DND-41 (cell line): Measurements from ENCODE around the gene ADTRP.

Source experiments
- ATAC-seq: fragments of 200-7000 bp; cut with Tn5 transposase; 3 replicates; pipeline ENCODE4 v1.9.1; 2021; ENCODE audit warnings: low read depth; ENCODE audit not compliant: insufficient read depth
- DNase-seq: peaks from one replicate; pipeline ENCODE4 v3.0.0-alpha.2; 2020
- H2AFZ ChIP-seq: 2 replicates; pipeline ENCODE4 v1.6.0; 2012; ENCODE audit warnings: low read depth, low read length
- H3K27ac ChIP-seq: 2 replicates; pipeline ENCODE4 v1.5.1; 2012; ENCODE audit warnings: low read length, inconsistent platforms
- H3K27me3 ChIP-seq: fragments of 200-600 bp; sonication (generic); 2 replicates; pipeline ENCODE4 v1.6.0; 2012; ENCODE audit warnings: low read length, mild to moderate bottlenecking, inconsistent platforms; ENCODE audit not compliant: insufficient read depth, poor library complexity
- H3K36me3 ChIP-seq: 2 replicates; pipeline ENCODE4 v1.5.1; 2012; ENCODE audit warnings: low read length, inconsistent platforms; ENCODE audit not compliant: insufficient read depth
- H3K4me1 ChIP-seq: 2 replicates; pipeline ENCODE4 v1.5.1; 2012; ENCODE audit warnings: mild to moderate bottlenecking, low read length; ENCODE audit not compliant: insufficient read depth
- H3K4me2 ChIP-seq: 2 replicates; pipeline ENCODE4 v1.6.0; 2012; ENCODE audit warnings: mild to moderate bottlenecking, moderate library complexity, low read length, inconsistent platforms; ENCODE audit not compliant: insufficient read depth
- H3K4me3 ChIP-seq, 2 experiments: fragments of 200-600 bp in 1 of 2; shearing (Covaris generic) in 1 of 2; 2 replicates each; pipeline ENCODE4 v1.5.1; 2012 to 2016; ENCODE audit warnings: inconsistent platforms in 2 of 2, low read length in 2 of 2, mild to moderate bottlenecking in 2 of 2, low read depth in 1 of 2, moderate library complexity in 1 of 2
- H3K79me2 ChIP-seq: 2 replicates; pipeline ENCODE4 v1.6.0; 2012; ENCODE audit warnings: low read length, inconsistent platforms; ENCODE audit not compliant: insufficient read depth
- H3K9ac ChIP-seq: 2 replicates; pipeline ENCODE4 v1.6.0; 2012; ENCODE audit warnings: low read depth, mild to moderate bottlenecking, inconsistent platforms, low read length, moderate library complexity
- H3K9me3 ChIP-seq: 2 replicates; pipeline ENCODE4 v1.5.1; 2012; ENCODE audit warnings: low read length, moderate library complexity, mild to moderate bottlenecking, inconsistent platforms; ENCODE audit not compliant: insufficient read depth, severe bottlenecking
- H4K20me1 ChIP-seq: 2 replicates; pipeline ENCODE4 v1.6.0; 2012; ENCODE audit warnings: low read length; ENCODE audit not compliant: insufficient read depth
- CTCF ChIP-seq: IDR thresholded peaks from 2 replicates; pipeline ENCODE4 v1.5.1; 2012; ENCODE audit warnings: borderline replicate concordance, low read length, moderate library complexity, mild to moderate bottlenecking; ENCODE audit not compliant: poor library complexity, severe bottlenecking; ENCODE audit errors: extremely low read depth
- EZH2 ChIP-seq: IDR thresholded peaks from 3 replicates; pipeline ENCODE4 v1.6.1; 2012; ENCODE audit warnings: borderline replicate concordance, low read depth, mild to moderate bottlenecking, moderate library complexity, low read length, inconsistent platforms; ENCODE audit not compliant: severe bottlenecking

The ADTRP gene

GRCh38 chr6:11738661-11739375, 39.8 kb downstream of the ADTRP start:
- Histone ChIP-seq H3K9me3 (no peaks in the 10 kb centered on the region), H3K9ac (no peak overlapping the region), H3K4me3 (no peak overlapping the region), H3K36me3 (no peaks in the 10 kb centered on the region), H3K27me3 (peaks cover 6% of the 10 kb centered on the region), H3K27ac (no peak overlapping the region), H4K20me1 (no peaks in the 10 kb centered on the region), H3K79me2 (no peaks in the 10 kb centered on the region), H3K4me1 (no peaks in the 10 kb centered on the region), H3K4me2 (no peak overlapping the region), H2AFZ (no peak overlapping the region)
- TF ChIP-seq CTCF: no peak
- no peak for TF ChIP-seq EZH2
- DNase-seq (no peak), ATAC-seq (no peak)

GRCh38 chr6:11738234-11738633, 40.4 kb downstream of the ADTRP start:
- Histone ChIP-seq H3K36me3 (no peaks in the 10 kb centered on the region), H3K9me3 (no peaks in the 10 kb centered on the region), H3K4me2 (no peak overlapping the region), H3K79me2 (no peaks in the 10 kb centered on the region), H3K9ac (no peak overlapping the region), H3K4me3 (no peak overlapping the region), H2AFZ (no peak overlapping the region), H4K20me1 (no peaks in the 10 kb centered on the region), H3K27ac (no peak overlapping the region), H3K4me1 (no peaks in the 10 kb centered on the region), H3K27me3 (peaks cover 6% of the 10 kb centered on the region)
- no peak for ATAC-seq
- TF ChIP-seq EZH2 (no peak), CTCF (no peak)
- no peak for DNase-seq

- DNase-seq (no peak), ATAC-seq (no peak)
- Histone ChIP-seq H3K27ac (no peak overlapping the region), H3K36me3 (no peaks in the 10 kb centered on the region), H3K27me3 (peaks cover 6% of the 10 kb centered on the region), H4K20me1 (no peaks in the 10 kb centered on the region), H3K9me3 (no peaks in the 10 kb centered on the region), H3K4me1 (no peaks in the 10 kb centered on the region), H3K4me3 (no peak overlapping the region), H2AFZ (no peak overlapping the region), H3K4me2 (no peak overlapping the region), H3K9ac (no peak overlapping the region), H3K79me2 (no peaks in the 10 kb centered on the region)
- TF ChIP-seq EZH2 (no peak), CTCF (no peak)
Measured at GRCh38 chr6:11736601-11737000, 42.0 kb downstream of the ADTRP start.
